Gastroesophageal sphincter (tissue), 3 donors: Measurements from ENCODE around the gene RUNX3.

Source experiments
- CTCF ChIP-seq, 4 experiments: fragments of 200-600 bp in 2 of 4; fragments of 450-650 bp in 2 of 4; sonication (generic) in 1 of 4; IDR thresholded peaks; one replicate each; pipeline ENCODE4 v1.5.1; 2017 to 2019; ENCODE audit warnings: antibody characterized with exemption in 4 of 4, mild to moderate bottlenecking in 2 of 4, moderate library complexity in 2 of 4
- POLR2A ChIP-seq, 2 donors: fragments of 450-650 bp; IDR thresholded peaks; one replicate each; pipeline ENCODE4 v1.6.1; 2017; ENCODE audit warnings: antibody characterized with exemption in 2 of 2, mild to moderate bottlenecking in 2 of 2, moderate library complexity in 1 of 2

- TF ChIP-seq POLR2A (IDR thresholded peaks at IDR 0.05): no peak
- TF ChIP-seq CTCF (IDR thresholded peaks at IDR 0.05): no peak
Observed at GRCh38 chr1:24917327-24918074, 12.6 kb downstream of the RUNX3 start.
